SK-N-SH treated with all-trans-retinoic acid at 6 μM for 48 hours (cell line): ENCODE data around the gene POGK.
"Not testable (repeated sequence)": the region's sequence is repeated elsewhere in the genome, so short reads cannot be mapped to it uniquely, and the experiment has no call there.

Source experiments
- ATAC-seq: fragments of 200-7000 bp; cut with Tn5 transposase; 3 replicates; pipeline ENCODE4 v1.9.1; 2020; ENCODE audit warnings: mild to moderate bottlenecking, moderate library complexity
- ARNTL ChIP-seq: fragments of 450-650 bp; formaldehyde crosslinking; IDR thresholded peaks from 2 replicates; pipeline ENCODE4 v1.5.0; 2020; ENCODE audit warnings: low read depth, mild to moderate bottlenecking, moderate library complexity, borderline replicate concordance
- BACH2 ChIP-seq: fragments of 250-450 bp; sonication (Bioruptor Pico); IDR thresholded peaks from 2 replicates; pipeline ENCODE4 v1.9.0; 2021; ENCODE audit warnings: mild to moderate bottlenecking, borderline replicate concordance
- GLIS3 ChIP-seq: fragments of 250-450 bp; sonication (Bioruptor Pico); IDR thresholded peaks from 2 replicates; pipeline ENCODE4 v1.5.0; 2020; ENCODE audit warnings: mild to moderate bottlenecking, moderate library complexity
- ISL1 ChIP-seq: fragments of 250-450 bp; sonication (Bioruptor Pico); IDR thresholded peaks from 2 replicates; pipeline ENCODE4 v2.1.2; 2022; ENCODE audit warnings: mild to moderate bottlenecking, moderate library complexity
- OSR1 ChIP-seq: fragments of 250-450 bp; sonication (Bioruptor Pico); IDR thresholded peaks from 2 replicates; pipeline ENCODE4 v1.8.0; 2022; ENCODE audit warnings: moderate library complexity, mild to moderate bottlenecking, inconsistent platforms
- PPARA ChIP-seq: fragments of 250-450 bp; sonication (Bioruptor Pico); IDR thresholded peaks from 2 replicates; pipeline ENCODE4 v1.5.0; 2020; ENCODE audit warnings: mild to moderate bottlenecking, borderline replicate concordance
- TCF4 ChIP-seq: fragments of 250-450 bp; sonication (Bioruptor Pico); IDR thresholded peaks from 2 replicates; pipeline ENCODE4 v1.8.0; 2021; ENCODE audit warnings: mild to moderate bottlenecking, moderate library complexity, borderline replicate concordance
- TOX ChIP-seq: fragments of 250-450 bp; sonication (Bioruptor Pico); IDR thresholded peaks from 2 replicates; pipeline ENCODE4 v1.8.0; 2021; ENCODE audit warnings: mild to moderate bottlenecking, moderate library complexity, borderline replicate concordance
- ZC3H10 ChIP-seq: fragments of 250-450 bp; sonication (Bioruptor Pico); IDR thresholded peaks from 2 replicates; pipeline ENCODE4 v1.5.1; 2021; ENCODE audit warnings: mild to moderate bottlenecking, moderate library complexity
- ZFP3 ChIP-seq: fragments of 250-450 bp; sonication (Bioruptor Pico); IDR thresholded peaks from 2 replicates; pipeline ENCODE4 v1.5.0; 2020; ENCODE audit warnings: mild to moderate bottlenecking, moderate library complexity
- ZFP30 ChIP-seq: fragments of 450-650 bp; formaldehyde crosslinking; IDR thresholded peaks from 2 replicates; pipeline ENCODE4 v1.5.0; 2022; ENCODE audit warnings: mild to moderate bottlenecking, moderate library complexity
- ZNF565 ChIP-seq: fragments of 450-650 bp; formaldehyde crosslinking; conservative IDR thresholded peaks from 2 replicates; pipeline ENCODE4 v1.5.0; 2020; ENCODE audit warnings: low read depth, mild to moderate bottlenecking, moderate library complexity
- ZNF8 ChIP-seq: fragments of 450-650 bp; formaldehyde crosslinking; IDR thresholded peaks from 2 replicates; pipeline ENCODE4 v1.5.0; 2020; ENCODE audit warnings: mild to moderate bottlenecking, moderate library complexity
- TF ChIP-seq, protein P1 (sequence below): fragments of 250-450 bp; sonication (Bioruptor Pico); IDR thresholded peaks from 2 replicates; pipeline ENCODE4 v1.5.1; 2021; ENCODE audit warnings: mild to moderate bottlenecking, moderate library complexity
- TF ChIP-seq, protein P2 (sequence below): fragments of 250-450 bp; sonication (Bioruptor Pico); IDR thresholded peaks from 2 replicates; pipeline ENCODE4 v1.8.0; 2020; ENCODE audit warnings: mild to moderate bottlenecking, moderate library complexity, borderline replicate concordance
- TF ChIP-seq, protein P3 (sequence below): fragments of 250-450 bp; sonication (Bioruptor Pico); IDR thresholded peaks from 2 replicates; pipeline ENCODE4 v1.5.0; 2020; ENCODE audit warnings: mild to moderate bottlenecking, moderate library complexity
- TF ChIP-seq, protein P4 (sequence below): fragments of 250-450 bp; sonication (Bioruptor Pico); IDR thresholded peaks from 2 replicates; pipeline ENCODE4 v1.8.0; 2021; ENCODE audit warnings: low read depth, mild to moderate bottlenecking, moderate library complexity, borderline replicate concordance

POGK gene

DNA sequence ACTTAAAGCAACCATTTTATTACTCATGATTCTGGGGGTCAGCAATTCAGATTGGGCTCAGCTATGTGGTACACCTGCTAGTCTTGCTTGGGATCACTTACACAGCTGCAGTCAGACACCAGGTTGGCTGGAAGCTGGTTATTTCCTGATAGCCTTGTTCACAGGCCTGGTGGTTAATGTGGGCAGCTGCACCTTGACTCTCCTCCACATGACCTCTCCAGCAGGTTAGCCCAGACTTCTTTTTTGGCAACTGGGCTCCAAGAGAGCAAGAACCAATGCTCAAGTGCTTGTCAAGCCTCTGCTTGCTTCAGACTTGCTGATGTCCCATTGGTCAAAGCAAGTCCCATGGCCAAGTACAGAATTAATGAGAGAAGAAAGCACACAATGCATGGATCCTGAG, 11.8 kb upstream of the POGK start (continued):
- TF ChIP-seq, protein P1, sequence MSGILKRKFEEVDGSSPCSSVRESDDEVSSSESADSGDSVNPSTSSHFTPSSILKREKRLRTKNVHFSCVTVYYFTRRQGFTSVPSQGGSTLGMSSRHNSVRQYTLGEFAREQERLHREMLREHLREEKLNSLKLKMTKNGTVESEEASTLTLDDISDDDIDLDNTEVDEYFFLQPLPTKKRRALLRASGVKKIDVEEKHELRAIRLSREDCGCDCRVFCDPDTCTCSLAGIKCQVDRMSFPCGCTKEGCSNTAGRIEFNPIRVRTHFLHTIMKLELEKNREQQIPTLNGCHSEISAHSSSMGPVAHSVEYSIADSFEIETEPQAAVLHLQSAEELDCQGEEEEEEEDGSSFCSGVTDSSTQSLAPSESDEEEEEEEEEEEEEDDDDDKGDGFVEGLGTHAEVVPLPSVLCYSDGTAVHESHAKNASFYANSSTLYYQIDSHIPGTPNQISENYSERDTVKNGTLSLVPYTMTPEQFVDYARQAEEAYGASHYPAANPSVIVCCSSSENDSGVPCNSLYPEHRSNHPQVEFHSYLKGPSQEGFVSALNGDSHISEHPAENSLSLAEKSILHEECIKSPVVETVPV, result no peak
- TF ChIP-seq GLIS3, result no peak
- no peak for TF ChIP-seq BACH2

DNA sequence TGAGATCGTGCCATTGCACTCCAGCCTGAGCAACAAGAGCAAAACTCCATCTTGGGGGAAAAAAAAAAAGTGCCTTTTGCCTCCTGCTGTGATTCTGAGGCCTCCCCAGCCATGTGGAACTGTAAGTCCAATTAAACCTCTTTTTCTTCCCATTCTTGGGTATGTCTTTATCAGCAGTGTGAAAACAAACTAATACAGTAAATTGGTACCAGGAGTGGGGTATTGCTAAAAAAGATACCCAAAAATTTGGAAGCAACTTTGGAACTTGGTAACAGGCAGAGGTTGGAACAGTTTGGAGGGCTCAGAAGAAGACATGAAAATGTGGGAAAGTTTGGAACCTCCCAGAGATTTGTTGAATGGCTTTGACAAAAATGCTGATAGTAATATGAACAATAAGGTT, 9.5 kb upstream of the POGK start:
- ATAC-seq, result not testable (repeated sequence)

DNA sequence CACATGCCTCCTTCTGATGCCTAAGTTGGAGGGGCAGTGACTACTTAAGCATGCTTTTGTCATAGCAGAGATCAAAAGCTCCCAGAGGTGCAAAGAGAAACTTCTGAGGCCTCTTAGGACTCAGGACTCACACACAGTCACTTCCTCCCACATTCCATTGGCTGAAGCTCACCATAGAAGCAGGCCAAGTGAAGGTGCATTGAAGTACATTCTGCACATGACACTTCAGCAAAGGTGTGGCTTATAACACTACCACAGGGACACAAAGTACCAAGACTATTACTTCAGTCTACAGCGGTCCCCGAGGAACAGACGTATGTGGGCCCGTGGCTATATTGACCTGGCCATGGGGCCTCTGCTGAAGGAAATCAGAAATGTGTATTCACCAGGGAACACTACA, 2.5 kb upstream of the POGK start:
- ATAC-seq, result no peak
- TF ChIP-seq ZNF8 (CRISPR knock-in tag) (no peak), GLIS3 (no peak), TCF4 (no peak), BACH2 (no peak), ARNTL (no peak), ZFP30 (CRISPR knock-in tag) (no peak)
- TF ChIP-seq, protein P2, sequence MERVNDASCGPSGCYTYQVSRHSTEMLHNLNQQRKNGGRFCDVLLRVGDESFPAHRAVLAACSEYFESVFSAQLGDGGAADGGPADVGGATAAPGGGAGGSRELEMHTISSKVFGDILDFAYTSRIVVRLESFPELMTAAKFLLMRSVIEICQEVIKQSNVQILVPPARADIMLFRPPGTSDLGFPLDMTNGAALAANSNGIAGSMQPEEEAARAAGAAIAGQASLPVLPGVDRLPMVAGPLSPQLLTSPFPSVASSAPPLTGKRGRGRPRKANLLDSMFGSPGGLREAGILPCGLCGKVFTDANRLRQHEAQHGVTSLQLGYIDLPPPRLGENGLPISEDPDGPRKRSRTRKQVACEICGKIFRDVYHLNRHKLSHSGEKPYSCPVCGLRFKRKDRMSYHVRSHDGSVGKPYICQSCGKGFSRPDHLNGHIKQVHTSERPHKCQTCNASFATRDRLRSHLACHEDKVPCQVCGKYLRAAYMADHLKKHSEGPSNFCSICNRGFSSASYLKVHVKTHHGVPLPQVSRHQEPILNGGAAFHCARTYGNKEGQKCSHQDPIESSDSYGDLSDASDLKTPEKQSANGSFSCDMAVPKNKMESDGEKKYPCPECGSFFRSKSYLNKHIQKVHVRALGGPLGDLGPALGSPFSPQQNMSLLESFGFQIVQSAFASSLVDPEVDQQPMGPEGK, result no peak
- TF ChIP-seq, protein P3, sequence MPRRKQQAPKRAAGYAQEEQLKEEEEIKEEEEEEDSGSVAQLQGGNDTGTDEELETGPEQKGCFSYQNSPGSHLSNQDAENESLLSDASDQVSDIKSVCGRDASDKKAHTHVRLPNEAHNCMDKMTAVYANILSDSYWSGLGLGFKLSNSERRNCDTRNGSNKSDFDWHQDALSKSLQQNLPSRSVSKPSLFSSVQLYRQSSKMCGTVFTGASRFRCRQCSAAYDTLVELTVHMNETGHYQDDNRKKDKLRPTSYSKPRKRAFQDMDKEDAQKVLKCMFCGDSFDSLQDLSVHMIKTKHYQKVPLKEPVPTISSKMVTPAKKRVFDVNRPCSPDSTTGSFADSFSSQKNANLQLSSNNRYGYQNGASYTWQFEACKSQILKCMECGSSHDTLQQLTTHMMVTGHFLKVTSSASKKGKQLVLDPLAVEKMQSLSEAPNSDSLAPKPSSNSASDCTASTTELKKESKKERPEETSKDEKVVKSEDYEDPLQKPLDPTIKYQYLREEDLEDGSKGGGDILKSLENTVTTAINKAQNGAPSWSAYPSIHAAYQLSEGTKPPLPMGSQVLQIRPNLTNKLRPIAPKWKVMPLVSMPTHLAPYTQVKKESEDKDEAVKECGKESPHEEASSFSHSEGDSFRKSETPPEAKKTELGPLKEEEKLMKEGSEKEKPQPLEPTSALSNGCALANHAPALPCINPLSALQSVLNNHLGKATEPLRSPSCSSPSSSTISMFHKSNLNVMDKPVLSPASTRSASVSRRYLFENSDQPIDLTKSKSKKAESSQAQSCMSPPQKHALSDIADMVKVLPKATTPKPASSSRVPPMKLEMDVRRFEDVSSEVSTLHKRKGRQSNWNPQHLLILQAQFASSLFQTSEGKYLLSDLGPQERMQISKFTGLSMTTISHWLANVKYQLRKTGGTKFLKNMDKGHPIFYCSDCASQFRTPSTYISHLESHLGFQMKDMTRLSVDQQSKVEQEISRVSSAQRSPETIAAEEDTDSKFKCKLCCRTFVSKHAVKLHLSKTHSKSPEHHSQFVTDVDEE (CRISPR knock-in tag), result no peak
- TF ChIP-seq, protein P4, sequence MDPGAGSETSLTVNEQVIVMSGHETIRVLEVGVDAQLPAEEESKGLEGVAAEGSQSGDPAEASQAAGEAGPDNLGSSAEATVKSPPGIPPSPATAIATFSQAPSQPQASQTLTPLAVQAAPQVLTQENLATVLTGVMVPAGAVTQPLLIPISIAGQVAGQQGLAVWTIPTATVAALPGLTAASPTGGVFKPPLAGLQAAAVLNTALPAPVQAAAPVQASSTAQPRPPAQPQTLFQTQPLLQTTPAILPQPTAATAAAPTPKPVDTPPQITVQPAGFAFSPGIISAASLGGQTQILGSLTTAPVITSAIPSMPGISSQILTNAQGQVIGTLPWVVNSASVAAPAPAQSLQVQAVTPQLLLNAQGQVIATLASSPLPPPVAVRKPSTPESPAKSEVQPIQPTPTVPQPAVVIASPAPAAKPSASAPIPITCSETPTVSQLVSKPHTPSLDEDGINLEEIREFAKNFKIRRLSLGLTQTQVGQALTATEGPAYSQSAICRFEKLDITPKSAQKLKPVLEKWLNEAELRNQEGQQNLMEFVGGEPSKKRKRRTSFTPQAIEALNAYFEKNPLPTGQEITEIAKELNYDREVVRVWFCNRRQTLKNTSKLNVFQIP (CRISPR knock-in tag), result no peak
- TF ChIP-seq, all 23 proteins: peak for 0

DNA sequence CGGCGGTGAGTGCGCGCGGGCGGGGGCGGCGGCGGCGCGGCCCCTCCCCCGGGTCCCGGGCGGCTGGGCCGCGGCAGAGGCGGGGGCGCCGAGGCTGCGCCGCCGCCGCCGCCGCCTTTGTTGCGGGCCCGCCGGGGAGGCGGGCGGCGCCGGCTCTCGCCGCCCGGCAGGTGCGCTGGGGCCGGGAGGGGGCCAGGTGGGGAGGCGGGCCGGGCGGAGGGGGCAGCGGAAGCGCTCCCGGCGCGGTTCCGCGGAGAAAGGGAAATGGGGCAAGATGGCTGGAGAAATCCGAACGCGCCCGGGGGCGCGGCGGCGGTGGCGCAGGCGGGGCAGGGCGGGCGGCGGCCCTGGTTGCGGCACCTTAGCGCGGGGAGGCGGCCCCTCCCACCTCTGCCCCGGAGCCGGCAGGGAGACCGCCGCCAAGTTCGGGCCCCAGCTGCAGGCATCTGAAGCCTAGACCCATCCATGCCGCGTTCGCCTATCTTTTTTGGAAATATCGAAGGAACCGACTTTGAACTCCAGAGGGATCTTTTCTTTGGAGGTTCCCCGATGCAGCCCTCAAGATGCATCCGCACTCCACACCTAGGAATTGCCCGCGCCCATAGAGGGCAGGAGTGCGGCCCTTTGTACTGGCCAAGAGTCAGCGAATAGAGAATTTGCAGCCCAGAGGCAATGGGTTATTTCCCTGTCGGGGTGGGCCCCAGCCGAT, 479 bp downstream of the POGK start:
- TF ChIP-seq ZC3H10 (CRISPR knock-in tag) (0 out of 2 replicates have a peak, but pooled peaks have one; percentile 5), ISL1 (CRISPR knock-in tag) (no peak)
- TF ChIP-seq, all 23 proteins: peak for 1
- peak; percentile 48 for ATAC-seq

DNA sequence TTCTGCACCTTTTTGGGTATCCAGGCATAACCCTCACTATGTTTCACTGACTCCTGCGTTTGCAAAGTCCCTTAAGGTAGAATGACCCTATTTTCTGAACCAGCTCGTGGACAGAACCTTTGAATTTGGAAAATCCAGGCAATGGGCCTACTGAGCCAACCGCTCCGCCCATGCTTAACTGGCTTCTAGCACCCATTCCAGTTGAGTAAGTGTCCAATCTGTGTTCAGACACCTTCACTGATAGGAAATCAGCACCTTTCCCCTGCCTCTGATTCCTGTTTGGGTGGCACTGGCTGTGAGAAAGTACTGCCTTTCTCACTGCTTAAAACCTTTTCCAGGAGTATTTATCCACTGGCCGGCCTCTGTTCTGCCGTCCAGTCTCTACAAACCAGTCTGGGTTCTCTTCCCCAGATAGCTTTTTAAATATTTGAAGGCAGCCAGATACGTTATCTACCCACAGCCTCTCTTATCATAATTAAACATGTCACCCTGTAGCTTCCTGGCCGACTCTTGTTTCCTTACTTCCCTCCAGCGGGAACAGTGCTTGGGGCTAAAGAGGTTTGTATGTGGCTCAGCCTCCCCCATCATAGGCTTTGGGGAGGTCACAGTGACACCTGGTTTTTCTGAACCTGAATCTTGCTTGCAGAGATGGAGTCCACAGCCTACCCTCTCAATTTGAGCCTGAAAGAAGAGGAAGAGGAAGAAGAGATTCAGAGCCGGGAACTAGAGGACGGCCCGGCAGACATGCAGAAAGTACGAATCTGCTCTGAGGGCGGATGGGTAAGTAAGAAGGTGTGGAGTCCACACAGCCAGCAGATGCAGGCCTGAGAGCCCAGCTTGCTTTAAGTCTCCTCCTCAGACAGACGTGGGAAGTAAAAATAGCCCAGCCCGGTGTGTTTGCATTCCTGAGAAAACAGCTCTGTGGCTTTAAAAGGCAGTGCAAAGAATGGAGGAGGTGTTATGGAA, 1.3 kb downstream of the POGK start:
- ATAC-seq, result no peak
- TF ChIP-seq ZFP30 (CRISPR knock-in tag) (no peak), TOX (no peak), TCF4 (no peak), PPARA (no peak), ZNF565 (CRISPR knock-in tag) (no peak), OSR1 (CRISPR knock-in tag) (no peak), ZFP3 (CRISPR knock-in tag) (no peak)
- TF ChIP-seq, protein P3 (CRISPR knock-in tag), result no peak
